Measurements from ENCODE around the gene TSPAN18.

DNA sequence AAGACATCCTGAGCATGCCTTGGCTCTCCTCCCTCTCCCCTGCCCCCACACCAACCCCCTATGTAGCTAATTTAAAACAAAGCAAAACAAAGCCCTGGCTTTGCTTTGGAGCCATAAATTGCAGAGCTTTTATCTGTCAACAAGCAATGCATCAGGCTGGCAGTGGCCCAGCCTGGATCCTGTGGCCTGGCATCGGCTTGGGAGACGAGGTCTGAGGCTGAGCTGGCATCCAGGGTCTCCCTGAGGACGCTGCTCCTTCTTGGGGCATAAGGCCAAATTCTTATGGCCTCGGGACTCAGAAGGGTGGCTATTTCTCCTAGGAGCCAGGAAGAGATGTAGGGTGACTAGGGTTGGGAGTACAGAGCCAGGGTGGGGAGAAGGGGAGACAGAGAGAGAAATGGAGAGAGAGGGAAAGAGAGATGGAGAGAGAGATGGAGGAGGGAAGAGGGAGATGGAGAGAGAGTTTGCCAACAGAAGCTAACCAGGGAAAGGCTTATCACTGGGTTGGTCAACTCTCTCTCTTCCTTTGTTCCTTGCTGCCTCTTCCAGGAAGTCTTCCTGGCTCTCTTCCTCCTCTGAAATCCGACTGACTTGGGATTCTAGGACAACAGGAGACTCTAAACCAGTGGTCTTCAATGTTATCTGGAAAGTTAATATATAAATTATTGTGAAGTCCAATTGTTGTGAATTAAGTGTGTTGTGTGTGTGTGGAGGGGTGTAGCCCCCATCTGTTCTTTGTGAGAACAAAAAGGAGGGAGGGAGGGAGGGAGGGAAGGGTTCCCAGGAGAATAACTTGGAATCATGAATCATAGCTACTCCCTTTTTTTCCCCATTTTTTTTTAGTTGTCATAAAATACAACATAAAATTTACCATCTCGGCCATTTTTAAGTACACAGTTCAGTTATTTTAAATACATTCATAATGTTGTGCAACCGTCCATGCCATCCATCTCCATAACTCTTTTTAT, 29.1 kb downstream of the TSPAN18 start:
- no peak for TF ChIP-seq EZH2 (IDR thresholded peaks at IDR 0.05; ENCODE audit: borderline replicate concordance, low read depth, low read length, poor library complexity, severe bottlenecking)
- TF ChIP-seq CTCF (conservative IDR thresholded peaks at IDR 0.05; ENCODE audit: low read depth, low read length): no peak

Data from A673 (cell line).